Measurements from ENCODE around the gene ACAN. TPM values are rescaled to one million over a fixed set of nuclear protein-coding genes. Genes with fewer than 3 reads are reported as not detected.

ACAN gene
- total RNA-seq: 1.9 TPM
- long read RNA-seq: 0 reads

- intact Hi-C loops (cut with DNase I): no loop called here
- peak; percentile 24 for DNase-seq (ENCODE audit: low spot score)
These were observed at the start of gene ACAN for GRCh38 chr15:88803241-88803919. ACAN (plus strand) TSS chr15:88803436; CDS start chr15:88836207, 32,771 bp downstream.

- intact Hi-C loops (cut with DNase I): no loop called here
- DNase-seq (ENCODE audit: low spot score): no peak
These were observed 46.7 kb upstream of the ACAN start for GRCh38 chr15:88756521-88756920.

GRCh38 chr15:88756921-88757320 lies 46.3 kb upstream of the ACAN start:
- intact Hi-C loops (cut with DNase I): no loop called here
- no peak for DNase-seq (ENCODE audit: low spot score)

GRCh38 chr15:88759872-88760271 lies 43.4 kb upstream of the ACAN start:
- no peak for DNase-seq (ENCODE audit: low spot score)
- intact Hi-C loops (cut with DNase I): no loop called here

GRCh38 chr15:88764448-88764847 lies 38.8 kb upstream of the ACAN start:
- DNase-seq (ENCODE audit: low spot score): no peak
- intact Hi-C loops (cut with DNase I): no loop called here

GRCh38 chr15:88765212-88765611 lies 38.0 kb upstream of the ACAN start:
- intact Hi-C loops (cut with DNase I): no loop called here
- no peak for DNase-seq (ENCODE audit: low spot score)

GRCh38 chr15:88769161-88769971 lies 33.9 kb upstream of the ACAN start:
- intact Hi-C loops (cut with DNase I): no loop called here
- no peak for DNase-seq (ENCODE audit: low spot score)

GRCh38 chr15:88775776-88776175 lies 27.5 kb upstream of the ACAN start:
- DNase-seq (ENCODE audit: low spot score): no peak
- intact Hi-C loops (cut with DNase I): no loop called here

GRCh38 chr15:88776646-88777045 lies 26.6 kb upstream of the ACAN start:
- DNase-seq (ENCODE audit: low spot score): no peak
- intact Hi-C loops (cut with DNase I): no loop called here

- DNase-seq (ENCODE audit: low spot score): no peak
- intact Hi-C loops (cut with DNase I): no loop called here
These were observed 23.3 kb upstream of the ACAN start for GRCh38 chr15:88779944-88780343.

GRCh38 chr15:88782465-88782864 lies 20.8 kb upstream of the ACAN start:
- DNase-seq (ENCODE audit: low spot score): no peak
- intact Hi-C loops (cut with DNase I): no loop called here

- DNase-seq (ENCODE audit: low spot score): no peak
- intact Hi-C loops (cut with DNase I): no loop called here
These were observed 18.0 kb upstream of the ACAN start for GRCh38 chr15:88785217-88785616.

- DNase-seq (ENCODE audit: low spot score): no peak
- intact Hi-C loops (cut with DNase I): no loop called here
These were observed 15.2 kb upstream of the ACAN start for GRCh38 chr15:88788036-88788435.

GRCh38 chr15:88788816-88789215 lies 14.4 kb upstream of the ACAN start:
- no peak for DNase-seq (ENCODE audit: low spot score)
- intact Hi-C loops (cut with DNase I): no loop called here

- intact Hi-C loops (cut with DNase I): no loop called here
These were observed 12.8 kb upstream of the ACAN start for GRCh38 chr15:88790486-88790885.

GRCh38 chr15:88791637-88792036 lies 11.6 kb upstream of the ACAN start:
- DNase-seq (ENCODE audit: low spot score): no peak
- intact Hi-C loops (cut with DNase I): no loop called here

More at GRCh38 chr15:88790486-88790885, 12.8 kb upstream of the ACAN start:
- peak; percentile 12 for DNase-seq (ENCODE audit: low spot score)

- intact Hi-C loops (cut with DNase I): no loop called here
- peak; percentile 66 for DNase-seq (ENCODE audit: low spot score)
These were observed 10.6 kb upstream of the ACAN start for GRCh38 chr15:88792342-88793282.

GRCh38 chr15:88794001-88794400 lies 9.2 kb upstream of the ACAN start:
- DNase-seq (ENCODE audit: low spot score): peak; percentile 47
- intact Hi-C loops (cut with DNase I): no loop called here

GRCh38 chr15:88797663-88798339 lies 5.4 kb upstream of the ACAN start:
- peak; percentile 19 for DNase-seq (ENCODE audit: low spot score)
- intact Hi-C loops (cut with DNase I): no loop called here

Data from cardiac septum (tissue), 1 donor.